Testis (tissue), 3 donors: ENCODE measurements around the gene DOCK11. TPM values are rescaled to one million over a fixed set of nuclear protein-coding genes. Genes with fewer than 3 reads are reported as not detected.

Source experiments
- DNase-seq: peaks from one replicate; pipeline ENCODE4 v3.0.0-alpha.2; 2019
- H3K27ac ChIP-seq, 2 donors: fragments of 200-600 bp; sonication (generic); one replicate each; pipeline ENCODE4 v1.5.1; 2019
- H3K27me3 ChIP-seq: fragments of 200-600 bp; sonication (generic); one replicate; pipeline ENCODE4 v1.5.1; 2019
- H3K36me3 ChIP-seq: fragments of 200-600 bp; sonication (generic); one replicate; pipeline ENCODE4 v1.5.1; 2017; ENCODE audit warnings: low read depth; ENCODE audit errors: missing control alignments
- H3K4me1 ChIP-seq: fragments of 200-600 bp; sonication (generic); one replicate; pipeline ENCODE4 v1.5.1; 2019
- H3K4me3 ChIP-seq, 2 donors: fragments of 200-600 bp; sonication (generic); one replicate each; pipeline ENCODE4 v1.5.1; 2017 to 2019
- H3K9me3 ChIP-seq: fragments of 200-600 bp; sonication (generic); one replicate; pipeline ENCODE4 v1.5.1; 2017
- POLR2A ChIP-seq: fragments of 450-650 bp; IDR thresholded peaks from one replicate; pipeline ENCODE4 v1.6.1; 2017; ENCODE audit warnings: antibody characterized with exemption, mild to moderate bottlenecking, moderate library complexity
- WGBS, 2 donors: methylation state at CpG; one replicate each; pipeline ENCODE4 v1.1.5; 2018; 5-methylcytosine and 5-hydroxymethylcytosine counted together
- intact Hi-C: fragments of 100-400 bp; cut with DNase I; formaldehyde crosslinking; loops from one replicate; pipeline ENCODE4 v1.15.1; 2023; ENCODE audit warnings: low total_unique reads
- polyA plus RNA-seq: library from polyadenylated mRNA; stranded (reverse); fragments of 350-450 nt; fragmentation: Illumina TruSeq; extraction: RNeasy Lipid Tissue Mini Kit (QIAGEN cat#74804); gene quantifications from one replicate; pipeline ENCODE4 v1.2.3, GENCODE V29; 2014; ENCODE audit warnings: low read depth, low replicate concordance; ENCODE audit not compliant: insufficient read depth
- total RNA-seq, 2 donors: library from RNA; depleted of rRNA; stranded (reverse); fragments of >200 nt; gene quantifications; one replicate each; pipeline ENCODE4 v1.2.3, GENCODE V29; 2016
- TF ChIP-seq, protein P1 (sequence below), 3 experiments: fragments of 450-650 bp in 2 of 3; fragments of 200-600 bp in 1 of 3; sonication (generic) in 1 of 3; IDR thresholded peaks; one replicate each; pipeline ENCODE4 v1.5.1; 2016 to 2019; ENCODE audit warnings: antibody characterized with exemption in 3 of 3, mild to moderate bottlenecking in 2 of 3, moderate library complexity in 1 of 3

Gene DOCK11
- total and polyA plus RNA-seq, 3 donors from 2014 or later, result 4.3 to 5.9 (median 5.8) TPM

DNA sequence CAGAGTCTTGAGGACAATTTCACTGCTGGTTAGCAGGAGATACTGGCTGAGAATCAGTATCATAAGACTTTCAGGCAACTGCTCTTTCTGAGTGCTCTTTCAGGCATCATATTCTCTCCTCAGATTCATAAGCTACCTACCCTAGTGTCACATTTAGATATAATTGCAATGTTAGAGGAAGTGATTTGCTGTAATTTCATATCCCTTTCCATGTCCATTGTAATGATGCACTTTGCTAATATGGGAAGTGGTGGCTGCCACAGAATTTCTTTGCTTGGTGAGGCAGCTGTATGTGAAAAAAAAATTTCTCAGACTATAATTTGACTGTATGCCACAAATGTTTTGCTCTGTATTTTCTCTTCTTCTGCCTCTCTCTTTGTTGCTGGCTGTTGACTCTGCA is 63.3 kb downstream of the DOCK11 start:
- no peak overlapping the region for H3K4me3 ChIP-seq
- no peak overlapping the region for H3K27ac ChIP-seq
- H3K9me3 ChIP-seq, result no peaks in the 10 kb centered on the region
- DNase-seq, result no peak
- H3K36me3 ChIP-seq, result no peaks in the 10 kb centered on the region
- no peaks in the 10 kb centered on the region for H3K27me3 ChIP-seq
- no peaks in the 10 kb centered on the region for H3K4me1 ChIP-seq
- intact Hi-C loops, result no loop called here
- TF ChIP-seq, protein P1, sequence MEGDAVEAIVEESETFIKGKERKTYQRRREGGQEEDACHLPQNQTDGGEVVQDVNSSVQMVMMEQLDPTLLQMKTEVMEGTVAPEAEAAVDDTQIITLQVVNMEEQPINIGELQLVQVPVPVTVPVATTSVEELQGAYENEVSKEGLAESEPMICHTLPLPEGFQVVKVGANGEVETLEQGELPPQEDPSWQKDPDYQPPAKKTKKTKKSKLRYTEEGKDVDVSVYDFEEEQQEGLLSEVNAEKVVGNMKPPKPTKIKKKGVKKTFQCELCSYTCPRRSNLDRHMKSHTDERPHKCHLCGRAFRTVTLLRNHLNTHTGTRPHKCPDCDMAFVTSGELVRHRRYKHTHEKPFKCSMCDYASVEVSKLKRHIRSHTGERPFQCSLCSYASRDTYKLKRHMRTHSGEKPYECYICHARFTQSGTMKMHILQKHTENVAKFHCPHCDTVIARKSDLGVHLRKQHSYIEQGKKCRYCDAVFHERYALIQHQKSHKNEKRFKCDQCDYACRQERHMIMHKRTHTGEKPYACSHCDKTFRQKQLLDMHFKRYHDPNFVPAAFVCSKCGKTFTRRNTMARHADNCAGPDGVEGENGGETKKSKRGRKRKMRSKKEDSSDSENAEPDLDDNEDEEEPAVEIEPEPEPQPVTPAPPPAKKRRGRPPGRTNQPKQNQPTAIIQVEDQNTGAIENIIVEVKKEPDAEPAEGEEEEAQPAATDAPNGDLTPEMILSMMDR (IDR thresholded peaks at IDR 0.05), result no peak
- no peak for TF ChIP-seq POLR2A

DNA sequence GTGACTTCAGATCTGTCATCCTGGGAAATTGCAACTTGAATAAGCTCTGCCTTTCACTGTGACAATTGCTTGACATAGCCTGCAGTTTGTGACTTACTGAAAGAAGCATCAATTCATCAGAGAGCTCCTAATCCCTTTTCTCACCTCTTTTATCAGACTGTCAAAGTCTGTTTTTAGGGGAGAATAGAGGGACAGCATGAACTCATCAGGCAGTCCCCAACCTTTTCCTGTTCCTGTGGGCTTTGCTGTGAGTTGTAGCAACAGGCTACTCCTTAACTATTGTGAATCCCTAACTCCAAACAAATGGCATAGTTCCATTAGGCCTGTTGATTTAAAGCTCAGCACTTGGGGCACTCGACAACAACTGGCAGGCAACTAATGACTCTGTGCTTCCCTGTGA is 64.9 kb downstream of the DOCK11 start:
- Histone ChIP-seq H3K4me1 (no peaks in the 10 kb centered on the region), H3K9me3 (no peaks in the 10 kb centered on the region), H3K4me3 (no peak overlapping the region), H3K36me3 (no peaks in the 10 kb centered on the region), H3K27me3 (no peaks in the 10 kb centered on the region), H3K27ac (no peak overlapping the region)
- DNase-seq, result no peak
- intact Hi-C loops, result no loop called here
- 50 to 57% methylated on average over 1 of the region's 1 CpG for WGBS, 2 donors
- TF ChIP-seq, protein P1 (IDR thresholded peaks at IDR 0.05), result no peak
- TF ChIP-seq POLR2A, result no peak

DNA sequence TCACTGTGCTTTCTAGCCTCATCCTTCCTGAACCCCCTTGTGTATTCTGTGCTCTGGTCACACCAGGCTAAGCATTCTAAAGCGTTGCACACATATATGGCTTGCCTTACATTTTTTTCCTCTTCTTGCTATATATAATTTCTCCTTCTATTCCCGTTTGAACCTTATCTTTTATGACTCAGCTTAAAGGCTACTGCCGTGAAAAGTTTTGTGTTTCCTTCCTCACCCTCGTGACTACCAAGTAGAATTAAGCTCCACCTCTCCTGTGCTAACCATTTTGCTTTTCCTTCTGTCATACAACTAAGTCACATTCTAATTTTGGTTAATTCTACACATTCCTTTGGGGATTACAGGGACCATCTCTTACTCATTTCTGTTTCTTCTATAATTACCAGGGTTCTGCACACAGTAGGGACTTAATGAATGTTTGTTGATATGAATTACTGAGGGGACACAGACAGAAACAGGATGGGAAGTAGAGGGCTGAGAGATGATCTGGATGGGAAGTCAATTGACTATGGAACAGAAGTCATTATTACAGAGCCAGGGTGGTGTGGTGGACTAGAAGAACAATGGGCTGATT is 67.1 kb downstream of the DOCK11 start:
- H3K4me3 ChIP-seq, result no peak overlapping the region
- no peak overlapping the region for H3K27ac ChIP-seq
- no peak for DNase-seq
- intact Hi-C loops, result no loop called here
- H3K4me1 ChIP-seq, result no peaks in the 10 kb centered on the region
- H3K36me3 ChIP-seq, result no peaks in the 10 kb centered on the region
- TF ChIP-seq, protein P1 (IDR thresholded peaks at IDR 0.05), result no peak
- TF ChIP-seq POLR2A, result no peak
- no peaks in the 10 kb centered on the region for H3K9me3 ChIP-seq
- 66 to 74% methylated on average over 4 of the region's 4 CpGs for WGBS, 2 donors
- no peaks in the 10 kb centered on the region for H3K27me3 ChIP-seq

DNA sequence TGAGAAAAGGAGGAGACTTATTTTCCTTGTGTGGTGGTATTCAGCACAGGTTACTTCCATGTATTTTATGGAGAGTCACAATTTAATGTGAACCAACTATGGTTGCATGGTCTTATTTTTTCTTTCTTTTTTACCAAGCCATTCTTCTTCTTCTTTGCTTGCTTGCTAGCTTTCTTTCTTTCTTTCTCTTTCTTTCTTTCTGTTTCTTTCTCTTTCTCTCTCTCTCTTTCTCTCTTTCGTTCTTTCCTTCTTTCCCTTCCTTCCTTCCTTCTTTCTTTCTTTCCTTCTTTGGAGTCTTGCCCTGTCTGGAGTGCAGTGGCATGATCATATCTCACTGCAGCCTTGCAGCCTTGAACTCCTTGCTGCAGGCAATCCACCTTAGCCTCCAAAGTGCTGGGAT is 68.9 kb downstream of the DOCK11 start:
- Histone ChIP-seq H3K27me3 (no peaks in the 10 kb centered on the region), H3K9me3 (no peaks in the 10 kb centered on the region), H3K36me3 (no peaks in the 10 kb centered on the region), H3K27ac (no peak overlapping the region), H3K4me1 (no peaks in the 10 kb centered on the region), H3K4me3 (no peak overlapping the region)
- 73 to 86% methylated on average over 1 of the region's 1 CpG for WGBS, 2 donors
- DNase-seq, result no peak
- intact Hi-C loops, result no loop called here
- TF ChIP-seq, protein P1 (IDR thresholded peaks at IDR 0.05), result no peak
- no peak for TF ChIP-seq POLR2A

DNA sequence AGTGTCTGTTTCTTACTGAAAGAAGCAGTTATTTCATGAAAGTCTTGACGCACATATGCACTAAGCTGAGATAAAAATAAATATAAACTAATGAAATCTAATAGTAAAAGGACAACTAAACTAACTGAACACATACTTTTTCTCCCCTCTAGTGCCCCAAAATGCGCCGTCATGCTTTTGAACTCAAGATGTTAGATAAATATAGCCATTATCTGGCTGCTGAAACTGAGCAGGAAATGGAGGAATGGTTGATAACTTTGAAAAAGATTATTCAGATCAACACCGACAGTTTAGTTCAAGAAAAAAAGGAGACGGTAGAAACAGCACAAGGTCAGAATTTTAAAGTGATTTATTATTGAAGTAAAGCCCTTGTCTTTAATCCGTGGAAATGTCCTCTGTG is 70.2 kb downstream of the DOCK11 start:
- Histone ChIP-seq H3K36me3 (no peaks in the 10 kb centered on the region), H3K27me3 (no peaks in the 10 kb centered on the region), H3K9me3 (no peaks in the 10 kb centered on the region), H3K4me1 (no peaks in the 10 kb centered on the region), H3K4me3 (no peak overlapping the region), H3K27ac (no peak overlapping the region)
- no peak for DNase-seq
- no peak for TF ChIP-seq POLR2A
- TF ChIP-seq, protein P1 (IDR thresholded peaks at IDR 0.05), result no peak
- intact Hi-C loops, result no loop called here
- WGBS, 2 donors, result 52 to 53% methylated on average over 6 of the region's 6 CpGs
